ENCODE data around the gene ACTN4. TPM values are rescaled to one million over a fixed set of nuclear protein-coding genes. Genes with fewer than 3 reads are reported as not detected.

Gene ACTN4
- polyA plus RNA-seq, 2 of the 4 experiments (the other 2 are of a cell fraction) = 605 to 967 TPM

- peaks cover 14% of the 10 kb centered on the region for H3K4me1 ChIP-seq
- H3K27ac ChIP-seq = peak overlapping the region in 1 of 2 experiments; percentile 87; a peak in 2 of 6 replicates
- H3K4me3 ChIP-seq = no peak overlapping the region
- FAIRE-seq = no peak
- no peak overlapping the region for H3K4me2 ChIP-seq
- CTCF ChIA-PET = interaction anchor here (0.7 to 5.9 kb wide), 10 partner anchors 8 to 383 kb away, joined by 3 to 134 read pairs (median 4); partner anchors contain the start of gene FAM98C
- no peak for ATAC-seq
- no peaks in the 10 kb centered on the region for H3K9me3 ChIP-seq
- TF ChIP-seq RCOR1 (IDR thresholded peaks at IDR 0.05; ENCODE audit: low read depth, low read length) = no peak
- TF ChIP-seq, protein P1, sequence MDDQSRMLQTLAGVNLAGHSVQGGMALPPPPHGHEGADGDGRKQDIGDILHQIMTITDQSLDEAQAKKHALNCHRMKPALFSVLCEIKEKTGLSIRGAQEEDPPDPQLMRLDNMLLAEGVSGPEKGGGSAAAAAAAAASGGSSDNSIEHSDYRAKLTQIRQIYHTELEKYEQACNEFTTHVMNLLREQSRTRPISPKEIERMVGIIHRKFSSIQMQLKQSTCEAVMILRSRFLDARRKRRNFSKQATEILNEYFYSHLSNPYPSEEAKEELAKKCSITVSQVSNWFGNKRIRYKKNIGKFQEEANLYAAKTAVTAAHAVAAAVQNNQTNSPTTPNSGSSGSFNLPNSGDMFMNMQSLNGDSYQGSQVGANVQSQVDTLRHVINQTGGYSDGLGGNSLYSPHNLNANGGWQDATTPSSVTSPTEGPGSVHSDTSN (IDR thresholded peaks at IDR 0.05) = no peak
- no peak for TF ChIP-seq MAFK (IDR thresholded peaks at IDR 0.05; ENCODE audit: partially characterized antibody)
- TF ChIP-seq, protein P2, sequence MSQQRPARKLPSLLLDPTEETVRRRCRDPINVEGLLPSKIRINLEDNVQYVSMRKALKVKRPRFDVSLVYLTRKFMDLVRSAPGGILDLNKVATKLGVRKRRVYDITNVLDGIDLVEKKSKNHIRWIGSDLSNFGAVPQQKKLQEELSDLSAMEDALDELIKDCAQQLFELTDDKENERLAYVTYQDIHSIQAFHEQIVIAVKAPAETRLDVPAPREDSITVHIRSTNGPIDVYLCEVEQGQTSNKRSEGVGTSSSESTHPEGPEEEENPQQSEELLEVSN (IDR thresholded peaks at IDR 0.05; ENCODE audit: borderline replicate concordance, low read depth) = no peak
- no peak for TF ChIP-seq CEBPB (IDR thresholded peaks at IDR 0.05)
- TF ChIP-seq KDM5A (IDR thresholded peaks at IDR 0.05) = no peak
- TF ChIP-seq EHF (CRISPR knock-in tag; IDR thresholded peaks at IDR 0.05) = no peak
- TF ChIP-seq RFX5 (IDR thresholded peaks at IDR 0.05) = no peak
- no peak for TF ChIP-seq REST (IDR thresholded peaks at IDR 0.05)
- TF ChIP-seq, protein P3, sequence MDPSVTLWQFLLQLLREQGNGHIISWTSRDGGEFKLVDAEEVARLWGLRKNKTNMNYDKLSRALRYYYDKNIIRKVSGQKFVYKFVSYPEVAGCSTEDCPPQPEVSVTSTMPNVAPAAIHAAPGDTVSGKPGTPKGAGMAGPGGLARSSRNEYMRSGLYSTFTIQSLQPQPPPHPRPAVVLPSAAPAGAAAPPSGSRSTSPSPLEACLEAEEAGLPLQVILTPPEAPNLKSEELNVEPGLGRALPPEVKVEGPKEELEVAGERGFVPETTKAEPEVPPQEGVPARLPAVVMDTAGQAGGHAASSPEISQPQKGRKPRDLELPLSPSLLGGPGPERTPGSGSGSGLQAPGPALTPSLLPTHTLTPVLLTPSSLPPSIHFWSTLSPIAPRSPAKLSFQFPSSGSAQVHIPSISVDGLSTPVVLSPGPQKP (IDR thresholded peaks at IDR 0.05; ENCODE audit: low read depth, low read length) = no peak
- no peak for TF ChIP-seq HDAC2 (IDR thresholded peaks at IDR 0.05)
- TF ChIP-seq TFCP2L1 (CRISPR knock-in tag; IDR thresholded peaks at IDR 0.05) = no peak
- TF ChIP-seq EP300 (IDR thresholded peaks at IDR 0.05) = no peak
- no peak for TF ChIP-seq NPAS2 (CRISPR knock-in tag; IDR thresholded peaks at IDR 0.05; ENCODE audit: borderline replicate concordance)
- TF ChIP-seq SREBF2 (IDR thresholded peaks at IDR 0.05) = no peak
- no peak for TF ChIP-seq CHD4 (IDR thresholded peaks at IDR 0.05; ENCODE audit: borderline replicate concordance)
- TF ChIP-seq ZSCAN20 (CRISPR knock-in tag; IDR thresholded peaks at IDR 0.05) = no peak
- DNase-seq (ENCODE audit: low read depth in 1 of 2, low spot score in 1 of 2) = no peak
- 94% methylated on average over 9 of the region's 9 CpGs for WGBS (ENCODE audit: missing lambda C conversion rate)
- POLR2A ChIA-PET = interaction anchor here (1.1 to 1.9 kb wide), 2 partner anchors 12 to 30 kb away, joined by 3 to 7 read pairs; partner anchors contain the start of gene ACTN4
These were observed 30.1 kb upstream of the ACTN4 start for GRCh38 chr19:38617283-38617763.

DNA sequence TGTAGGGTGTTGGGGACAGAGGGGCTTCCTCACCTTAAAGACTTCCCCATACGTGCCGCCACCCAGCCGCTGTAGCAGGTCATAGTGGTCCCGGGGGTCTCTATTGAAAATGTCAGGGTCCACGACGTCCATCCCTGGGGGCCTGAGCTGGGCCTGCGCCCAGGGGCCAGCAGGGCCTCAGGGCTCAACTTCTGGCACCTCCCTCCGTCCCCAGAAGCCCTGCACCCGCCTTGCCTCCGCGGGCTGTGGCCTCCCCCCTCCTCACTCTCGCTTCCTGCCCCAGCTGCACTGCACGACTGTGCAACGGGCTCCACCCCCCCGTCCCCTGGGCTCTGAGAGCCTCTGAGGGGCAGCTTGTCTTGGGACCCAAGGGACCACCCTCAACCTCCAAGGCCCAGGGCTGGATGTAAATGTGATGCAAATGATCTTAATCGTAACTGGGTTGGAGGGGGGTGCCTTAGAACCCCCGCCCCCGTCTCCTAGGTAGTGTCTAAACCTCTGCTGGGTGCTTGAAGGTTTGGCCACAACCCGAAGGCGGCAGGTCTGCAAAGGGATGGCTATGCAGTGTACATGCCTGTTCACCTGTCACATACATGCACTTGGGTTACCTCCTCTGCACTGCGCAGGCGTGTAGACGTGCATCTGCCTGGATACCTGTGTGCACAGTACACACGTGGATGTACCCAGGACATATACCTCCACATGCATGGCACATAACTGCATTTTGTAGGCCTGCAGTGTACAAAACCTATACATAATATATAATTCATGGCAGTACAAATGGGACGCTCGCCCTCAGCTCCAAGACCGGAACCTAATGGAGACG is 29.5 kb upstream of the ACTN4 start, which contains the start of gene MAP4K1:
TSS of gene MAP4K1 (minus strand) at position 190 of the 826 bp plus-strand sequence. CDS start at position 132, 58 bp downstream.
- POLR2A ChIA-PET = interaction anchor here (0.5 to 1.9 kb wide), 33 partner anchors 8 to 312 kb away, joined by 3 to 28 read pairs (median 5); partner anchors contain the start of genes ACTN4, GGN and PSMD8
- ATAC-seq (peak; percentile 40 to 41), FAIRE-seq (no peak)

More for the DNA sequence above, 29.5 kb upstream of the ACTN4 start, which contains the start of gene MAP4K1:
- WGBS (ENCODE audit: missing lambda C conversion rate) = 92% methylated on average over 28 of the region's 28 CpGs
- DNase-seq (ENCODE audit: low read depth in 1 of 2, low spot score in 1 of 2) = no peak
- no peaks in the 10 kb centered on the region for H3K9me3 ChIP-seq
- H3K4me2 ChIP-seq = peak within 1 kb of the TSS; percentile 75
- H3K27ac ChIP-seq = peak within 1 kb of the TSS; percentile 84 to 87
- CTCF ChIA-PET = interaction anchor here (0.7 to 5.9 kb wide), 16 partner anchors 8 to 384 kb away, joined by 3 to 134 read pairs (median 5); partner anchors contain the start of gene FAM98C
- TF ChIP-seq POLR2A (IDR thresholded peaks at IDR 0.05; ENCODE audit: low read length) = no peak; the same call in 1 of the 2 replicates
- no peak for TF ChIP-seq TP53 (CRISPR knock-in tag; IDR thresholded peaks at IDR 0.05)
- no peak for TF ChIP-seq CEBPB (IDR thresholded peaks at IDR 0.05)
- TF ChIP-seq PHF8 (IDR thresholded peaks at IDR 0.05; ENCODE audit: borderline replicate concordance, low read depth) = no peak
- TF ChIP-seq ZSCAN20 (CRISPR knock-in tag; IDR thresholded peaks at IDR 0.05) = no peak
- no peak for TF ChIP-seq HDAC2 (IDR thresholded peaks at IDR 0.05)
- TF ChIP-seq CHD2 (IDR thresholded peaks at IDR 0.05; ENCODE audit: low read length, partially characterized antibody) = no peak
- TF ChIP-seq SREBF2 (IDR thresholded peaks at IDR 0.05) = no peak
- TF ChIP-seq RFX5 (IDR thresholded peaks at IDR 0.05) = no peak
- TF ChIP-seq ZFP36 (IDR thresholded peaks at IDR 0.05; ENCODE audit: borderline replicate concordance, partially characterized antibody) = no peak
- no peak for TF ChIP-seq FOSB (CRISPR knock-in tag; IDR thresholded peaks at IDR 0.05)
- TF ChIP-seq, protein P4, sequence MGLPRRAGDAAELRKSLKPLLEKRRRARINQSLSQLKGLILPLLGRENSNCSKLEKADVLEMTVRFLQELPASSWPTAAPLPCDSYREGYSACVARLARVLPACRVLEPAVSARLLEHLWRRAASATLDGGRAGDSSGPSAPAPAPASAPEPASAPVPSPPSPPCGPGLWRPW (IDR thresholded peaks at IDR 0.05) = no peak
- TF ChIP-seq MYC (IDR thresholded peaks at IDR 0.05; ENCODE audit: borderline replicate concordance, low read length) = no peak
- TF ChIP-seq NFE2L2 (conservative IDR thresholded peaks at IDR 0.05; ENCODE audit: low read length) = no peak; the same call in 1 of the 2 replicates
- TF ChIP-seq TFCP2L1 (CRISPR knock-in tag; IDR thresholded peaks at IDR 0.05) = no peak
- TF ChIP-seq ESRRA (IDR thresholded peaks at IDR 0.05; ENCODE audit: borderline replicate concordance, low read length) = no peak
- H3K4me1 ChIP-seq = peaks cover 14% of the 10 kb centered on the region
- peak within 1 kb of the TSS; percentile 86 for H3K4me3 ChIP-seq
